Stimulated activated CD4-positive, alpha-beta T cell treated with anti-CD3 and anti-CD28 coated beads, Interleukin-12 subunit alpha, Interleukin-12 subunit beta, amount 100 ng/mL, for 4 hours (primary cell): ENCODE measurements around the gene WDSUB1.

Source experiments
- DNase-seq: peaks from one replicate; pipeline ENCODE4 v3.0.0-alpha.2; 2020

The WDSUB1 gene

GRCh38 chr2:159265171-159265576 is 21.3 kb downstream of the WDSUB1 start:
- DNase-seq: no peak

- DNase-seq: no peak
Observed at GRCh38 chr2:159262904-159263303, 23.6 kb downstream of the WDSUB1 start.

GRCh38 chr2:159262226-159262625 is 24.3 kb downstream of the WDSUB1 start:
- DNase-seq: no peak

- no peak for DNase-seq
Observed at GRCh38 chr2:159256159-159256558, 30.3 kb downstream of the WDSUB1 start.

GRCh38 chr2:159252905-159253304 is 33.6 kb downstream of the WDSUB1 start:
- no peak for DNase-seq

GRCh38 chr2:159251296-159252173 is 35.0 kb downstream of the WDSUB1 start:
- no peak for DNase-seq

GRCh38 chr2:159249990-159250715 is 36.4 kb downstream of the WDSUB1 start:
- no peak for DNase-seq

GRCh38 chr2:159246325-159246988 is 40.0 kb downstream of the WDSUB1 start:
- DNase-seq: no peak

- DNase-seq: no peak
Observed at GRCh38 chr2:159243529-159243928, 43.0 kb downstream of the WDSUB1 start.

GRCh38 chr2:159234868-159235267 is 51.6 kb downstream of the WDSUB1 start:
- DNase-seq: no peak

GRCh38 chr2:159232456-159233170 is 53.9 kb downstream of the WDSUB1 start:
- DNase-seq: no peak

- DNase-seq: no peak
Observed at GRCh38 chr2:159230145-159230877, 56.2 kb downstream of the WDSUB1 start.

GRCh38 chr2:159229476-159230144 is 56.9 kb downstream of the WDSUB1 start:
- no peak for DNase-seq

- no peak for DNase-seq
Observed at GRCh38 chr2:159228081-159228581, 58.4 kb downstream of the WDSUB1 start.

GRCh38 chr2:159227467-159227866 is 59.0 kb downstream of the WDSUB1 start:
- no peak for DNase-seq

GRCh38 chr2:159226608-159227385 is 59.7 kb downstream of the WDSUB1 start:
- no peak for DNase-seq

- no peak for DNase-seq
Observed at GRCh38 chr2:159226059-159226461, 60.4 kb downstream of the WDSUB1 start.

- no peak for DNase-seq
Observed at GRCh38 chr2:159225025-159226016, 61.2 kb downstream of the WDSUB1 start.
